Panc1 (cell line): ENCODE measurements around the gene LHFPL3. TPM values are rescaled to one million over a fixed set of nuclear protein-coding genes. Genes with fewer than 3 reads are reported as not detected.

Source experiments
- ATAC-seq: fragments of 200-7000 bp; cut with Tn5 transposase; 2 replicates; pipeline ENCODE4 v1.9.1; 2020; ENCODE audit warnings: mild to moderate bottlenecking, moderate library complexity
- BruUV-seq: library from RNA; stranded (reverse); fragments of 400-500 nt; replicated peaks from 2 replicates; lab custom pipeline; 2021; lab: Mats Ljungman, UMichigan
- CTCF ChIA-PET: fragments of 300-600 bp; sonication (Branson Sonifier 250); formaldehyde crosslinking; loops from one replicate; lab custom pipeline; 2022; ENCODE audit warnings: antibody characterized with exemption; lab: Charles Lee
- POLR2A ChIA-PET: fragments of 300-600 bp; sonication (Branson Sonifier 250); formaldehyde crosslinking; loops from one replicate; lab custom pipeline; 2022; ENCODE audit warnings: antibody characterized with exemption; lab: Charles Lee
- DNase-seq: peaks from one replicate; pipeline ENCODE4 v3.0.0-alpha.2; 2010; ENCODE audit warnings: low read depth, low spot score
- H3K27ac ChIP-seq: 2 replicates; pipeline ENCODE4 v1.5.1; 2011; ENCODE audit warnings: mild to moderate bottlenecking, low read length, inconsistent platforms
- H3K27me3 ChIP-seq: fragments of 200-500 bp; sonication (Bioruptor generic); 2 replicates; pipeline ENCODE4 v1.6.0; 2014; ENCODE audit warnings: low read length, inconsistent platforms; ENCODE audit not compliant: control insufficient read depth, insufficient read depth
- H3K36me3 ChIP-seq: fragments of 200-500 bp; sonication (Bioruptor generic); 2 replicates; pipeline ENCODE4 v1.5.1; 2014; ENCODE audit warnings: inconsistent platforms, mild to moderate bottlenecking, low read length, moderate library complexity; ENCODE audit not compliant: control insufficient read depth, insufficient read depth
- H3K4me1 ChIP-seq: 2 replicates; pipeline ENCODE4 v1.5.1; 2011; ENCODE audit warnings: inconsistent platforms, mild to moderate bottlenecking, low read length, moderate library complexity; ENCODE audit not compliant: control insufficient read depth, insufficient read depth
- H3K4me3 ChIP-seq, 2 experiments: 2 replicates each; pipeline ENCODE4 v1.5.1; 2011 to 2012; ENCODE audit warnings: low read depth in 2 of 2, low read length in 2 of 2, mild to moderate bottlenecking in 2 of 2, inconsistent platforms in 1 of 2, moderate library complexity in 1 of 2
- H3K9me3 ChIP-seq: fragments of 200-500 bp; sonication (Bioruptor generic); 2 replicates; pipeline ENCODE4 v1.5.1; 2014; ENCODE audit warnings: low read depth, mild to moderate bottlenecking, inconsistent platforms, low read length, moderate library complexity; ENCODE audit not compliant: control insufficient read depth, insufficient read depth
- POLR2AphosphoS5 ChIP-seq: IDR thresholded peaks from 2 replicates; pipeline ENCODE4 v1.6.1; 2012; ENCODE audit warnings: mild to moderate bottlenecking, low read depth, low read length, moderate library complexity
- SIN3A ChIP-seq: IDR thresholded peaks from 2 replicates; pipeline ENCODE4 v1.6.1; 2012; ENCODE audit warnings: low read depth, mild to moderate bottlenecking, low read length, moderate library complexity, borderline replicate concordance; ENCODE audit not compliant: insufficient read depth
- TCF7L2 ChIP-seq: IDR thresholded peaks from 2 replicates; pipeline ENCODE4 v1.6.1; 2011; ENCODE audit warnings: mild to moderate bottlenecking, low read depth, low read length, inconsistent platforms
- in situ Hi-C: cut with HindIII; loops from 2 replicates; pipeline ENCODE4 v1.10.0; 2016; ENCODE audit warnings: low sequenced_read_pairs, low pct_unique_long_range_greater_than_20kb
- intact Hi-C: fragments of 100-400 bp; cut with micrococcal nuclease; formaldehyde crosslinking; loops from one replicate; pipeline ENCODE4 v1.10.0; 2022; ENCODE audit not compliant: unreplicated experiment
- total RNA-seq: library from RNA; stranded (reverse); gene quantifications from one replicate; pipeline ENCODE4 v1.2.1, GENCODE V29; 2021; ENCODE audit not compliant: unreplicated experiment
- TF ChIP-seq, protein P1 (sequence below), 2 experiments: IDR thresholded peaks; 2 replicates each; pipeline ENCODE4 v1.6.1; 2011 to 2012; ENCODE audit warnings: low read depth in 2 of 2, control low read depth in 1 of 2, low read length in 1 of 2, mild to moderate bottlenecking in 1 of 2, moderate library complexity in 1 of 2; ENCODE audit not compliant: insufficient read depth in 1 of 2
- TF ChIP-seq, protein P2 (sequence below): fragments of 450-650 bp; IDR thresholded peaks from 2 replicates; pipeline ENCODE4 v1.5.1; 2017; ENCODE audit warnings: mild to moderate bottlenecking

Gene LHFPL3
- total RNA-seq, 1 experiment from 2014 or later = not detected

DNA sequence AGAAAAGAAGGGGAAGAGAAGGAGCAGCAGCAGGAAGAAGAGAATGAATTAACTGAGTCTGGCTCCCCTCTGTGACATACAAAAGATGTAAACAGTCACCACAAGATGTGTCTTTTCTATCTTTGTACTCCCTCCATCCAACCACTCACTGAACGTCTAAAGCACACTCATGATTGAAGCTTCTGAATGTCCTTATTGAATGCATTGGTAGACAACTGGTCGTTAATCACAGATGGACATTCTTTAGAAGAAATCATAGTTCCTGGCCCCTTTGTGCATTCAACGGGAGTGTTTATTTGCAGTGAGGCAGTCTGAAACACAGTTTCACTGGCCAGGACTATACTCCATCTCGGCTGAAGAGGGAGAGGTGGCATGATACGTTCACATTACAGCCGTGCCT, 479.3 kb downstream of the LHFPL3 start:
- Histone ChIP-seq H3K27ac (no peak overlapping the region), H3K9me3 (no peaks in the 10 kb centered on the region), H3K4me3 (no peak overlapping the region), H3K27me3 (peaks cover 6% of the 10 kb centered on the region; the same call in 1 of the 2 replicates), H3K36me3 (no peaks in the 10 kb centered on the region), H3K4me1 (no peaks in the 10 kb centered on the region)
- ATAC-seq = no peak
- ChIA-PET CTCF (no interaction called here), POLR2A (no interaction called here)
- in situ Hi-C loops = no loop called here
- intact Hi-C loops = no loop called here
- TF ChIP-seq, protein P1, sequence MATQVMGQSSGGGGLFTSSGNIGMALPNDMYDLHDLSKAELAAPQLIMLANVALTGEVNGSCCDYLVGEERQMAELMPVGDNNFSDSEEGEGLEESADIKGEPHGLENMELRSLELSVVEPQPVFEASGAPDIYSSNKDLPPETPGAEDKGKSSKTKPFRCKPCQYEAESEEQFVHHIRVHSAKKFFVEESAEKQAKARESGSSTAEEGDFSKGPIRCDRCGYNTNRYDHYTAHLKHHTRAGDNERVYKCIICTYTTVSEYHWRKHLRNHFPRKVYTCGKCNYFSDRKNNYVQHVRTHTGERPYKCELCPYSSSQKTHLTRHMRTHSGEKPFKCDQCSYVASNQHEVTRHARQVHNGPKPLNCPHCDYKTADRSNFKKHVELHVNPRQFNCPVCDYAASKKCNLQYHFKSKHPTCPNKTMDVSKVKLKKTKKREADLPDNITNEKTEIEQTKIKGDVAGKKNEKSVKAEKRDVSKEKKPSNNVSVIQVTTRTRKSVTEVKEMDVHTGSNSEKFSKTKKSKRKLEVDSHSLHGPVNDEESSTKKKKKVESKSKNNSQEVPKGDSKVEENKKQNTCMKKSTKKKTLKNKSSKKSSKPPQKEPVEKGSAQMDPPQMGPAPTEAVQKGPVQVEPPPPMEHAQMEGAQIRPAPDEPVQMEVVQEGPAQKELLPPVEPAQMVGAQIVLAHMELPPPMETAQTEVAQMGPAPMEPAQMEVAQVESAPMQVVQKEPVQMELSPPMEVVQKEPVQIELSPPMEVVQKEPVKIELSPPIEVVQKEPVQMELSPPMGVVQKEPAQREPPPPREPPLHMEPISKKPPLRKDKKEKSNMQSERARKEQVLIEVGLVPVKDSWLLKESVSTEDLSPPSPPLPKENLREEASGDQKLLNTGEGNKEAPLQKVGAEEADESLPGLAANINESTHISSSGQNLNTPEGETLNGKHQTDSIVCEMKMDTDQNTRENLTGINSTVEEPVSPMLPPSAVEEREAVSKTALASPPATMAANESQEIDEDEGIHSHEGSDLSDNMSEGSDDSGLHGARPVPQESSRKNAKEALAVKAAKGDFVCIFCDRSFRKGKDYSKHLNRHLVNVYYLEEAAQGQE (IDR thresholded peaks at IDR 0.05; ENCODE audit: insufficient read depth in 1 of 2, low read depth in 2 of 2, low read length in 1 of 2) = no peak
- TF ChIP-seq TCF7L2 (no peak), SIN3A (no peak), POLR2AphosphoS5 (no peak)
- TF ChIP-seq, protein P2, sequence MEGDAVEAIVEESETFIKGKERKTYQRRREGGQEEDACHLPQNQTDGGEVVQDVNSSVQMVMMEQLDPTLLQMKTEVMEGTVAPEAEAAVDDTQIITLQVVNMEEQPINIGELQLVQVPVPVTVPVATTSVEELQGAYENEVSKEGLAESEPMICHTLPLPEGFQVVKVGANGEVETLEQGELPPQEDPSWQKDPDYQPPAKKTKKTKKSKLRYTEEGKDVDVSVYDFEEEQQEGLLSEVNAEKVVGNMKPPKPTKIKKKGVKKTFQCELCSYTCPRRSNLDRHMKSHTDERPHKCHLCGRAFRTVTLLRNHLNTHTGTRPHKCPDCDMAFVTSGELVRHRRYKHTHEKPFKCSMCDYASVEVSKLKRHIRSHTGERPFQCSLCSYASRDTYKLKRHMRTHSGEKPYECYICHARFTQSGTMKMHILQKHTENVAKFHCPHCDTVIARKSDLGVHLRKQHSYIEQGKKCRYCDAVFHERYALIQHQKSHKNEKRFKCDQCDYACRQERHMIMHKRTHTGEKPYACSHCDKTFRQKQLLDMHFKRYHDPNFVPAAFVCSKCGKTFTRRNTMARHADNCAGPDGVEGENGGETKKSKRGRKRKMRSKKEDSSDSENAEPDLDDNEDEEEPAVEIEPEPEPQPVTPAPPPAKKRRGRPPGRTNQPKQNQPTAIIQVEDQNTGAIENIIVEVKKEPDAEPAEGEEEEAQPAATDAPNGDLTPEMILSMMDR = no peak
- BruUV-seq = no TSS peak
- DNase-seq = no peak

DNA sequence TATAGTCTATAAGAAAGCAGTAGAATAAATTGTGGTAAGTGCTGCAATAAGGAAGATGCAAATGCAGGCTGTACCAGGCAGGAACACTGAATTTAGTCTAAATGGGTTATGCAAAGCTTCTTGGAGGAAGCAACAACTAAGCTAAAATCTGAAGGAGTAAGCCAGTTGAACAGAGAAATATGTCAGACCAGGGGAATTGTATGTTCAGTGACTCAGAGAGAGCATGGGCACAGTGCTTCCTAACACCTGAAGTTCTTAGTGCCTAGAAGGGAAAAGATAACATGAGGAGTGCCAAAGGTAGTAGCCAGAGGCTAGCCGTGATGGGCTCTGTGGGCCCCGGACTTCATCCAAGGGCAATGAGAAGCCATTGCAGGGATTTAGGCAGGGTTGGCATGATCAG, 481.5 kb downstream of the LHFPL3 start:
- ChIA-PET CTCF (no interaction called here), POLR2A (no interaction called here)
- no TSS peak for BruUV-seq
- Histone ChIP-seq H3K4me1 (no peaks in the 10 kb centered on the region), H3K36me3 (no peaks in the 10 kb centered on the region), H3K27me3 (peaks cover 4% of the 10 kb centered on the region; the same call in 1 of the 2 replicates), H3K9me3 (no peaks in the 10 kb centered on the region), H3K4me3 (no peak overlapping the region), H3K27ac (no peak overlapping the region)
- no peak for DNase-seq
- in situ Hi-C loops = no loop called here
- ATAC-seq = no peak
- intact Hi-C loops = no loop called here
- TF ChIP-seq POLR2AphosphoS5 (no peak), TCF7L2 (no peak), SIN3A (no peak)
- TF ChIP-seq, protein P1 (IDR thresholded peaks at IDR 0.05; ENCODE audit: insufficient read depth in 1 of 2, low read depth in 2 of 2, low read length in 1 of 2) = no peak
- TF ChIP-seq, protein P2 = no peak
